H1 (cell line): ENCODE measurements around the gene MACC1. TPM values are rescaled to one million over a fixed set of nuclear protein-coding genes. Genes with fewer than 3 reads are reported as not detected.

ENCODE experiments used
- CTCF ChIA-PET: fragments of 300-600 bp; sonication (Branson Sonifier 250); formaldehyde crosslinking; loops from one replicate; lab custom pipeline; 2021; ENCODE audit not compliant: partially characterized antibody; lab: Charles Lee
- POLR2A ChIA-PET: fragments of 300-600 bp; sonication (Branson Sonifier 250); formaldehyde crosslinking; loops from one replicate; lab custom pipeline; 2021; ENCODE audit warnings: inconsistent platforms; ENCODE audit not compliant: partially characterized antibody; lab: Charles Lee
- DNase-seq, 2 experiments: peaks; one replicate each; pipeline versions ENCODE4 v3.0.0 to v3.0.0-alpha.2; 2010 to 2022; ENCODE audit warnings: low spot score in 2 of 2, low read depth in 1 of 2, mixed read lengths in 1 of 2
- FAIRE-seq: peaks from 2 replicates; lab custom pipeline; 2011; peaks lifted over from hg19 to GRCh38; lab: Jason Lieb, UNC
- H2AFZ ChIP-seq: 2 replicates; pipeline ENCODE4 v1.8.1; 2012; ENCODE audit warnings: low read length, inconsistent platforms
- H2AK5ac ChIP-seq: 2 replicates; pipeline ENCODE4 v1.6.1; 2013; ENCODE audit warnings: low read depth, low read length
- H2BK120ac ChIP-seq: replicated peaks from 2 replicates; pipeline ENCODE3; 2013; ENCODE audit warnings: low read depth, low read length, inconsistent platforms
- H2BK12ac ChIP-seq: 2 replicates; pipeline ENCODE4 v1.6.1; 2013; ENCODE audit warnings: low read depth, low read length
- H2BK15ac ChIP-seq: 2 replicates; pipeline ENCODE4 v1.6.1; 2013; ENCODE audit warnings: low read length
- H2BK20ac ChIP-seq: 2 replicates; pipeline ENCODE4 v1.6.1; 2013; ENCODE audit warnings: low read length
- H2BK5ac ChIP-seq: 2 replicates; pipeline ENCODE4 v1.6.1; 2013; ENCODE audit warnings: low read depth, low read length
- H3K14ac ChIP-seq: 2 replicates; pipeline ENCODE4 v1.6.1; 2013; ENCODE audit warnings: inconsistent platforms; ENCODE audit not compliant: insufficient read length
- H3K18ac ChIP-seq: 2 replicates; pipeline ENCODE4 v1.6.1; 2013; ENCODE audit warnings: low read length; ENCODE audit errors: extremely low read depth
- H3K23ac ChIP-seq: 2 replicates; pipeline ENCODE4 v1.6.1; 2013; ENCODE audit warnings: inconsistent platforms; ENCODE audit not compliant: insufficient read length
- H3K23me2 ChIP-seq: 2 replicates; pipeline ENCODE4 v1.6.1; 2013; ENCODE audit warnings: low read depth, low read length
- H3K27ac ChIP-seq: 2 replicates; pipeline ENCODE4 v1.6.1; 2011; ENCODE audit warnings: low read depth, low read length, inconsistent platforms
- H3K27me3 ChIP-seq, 4 experiments: replicated peaks in 1 of 4; 1 replicate in 1 of 4; 2 replicates in 3 of 4; pipeline versions ENCODE4 v1.6.1 to v1.8.1; 2011 to 2013; ENCODE audit warnings: low read length in 3 of 4, mild to moderate bottlenecking in 3 of 4, inconsistent platforms in 2 of 4, mixed read lengths in 2 of 4, moderate library complexity in 1 of 4; ENCODE audit not compliant: control insufficient read depth in 3 of 4, insufficient read depth in 3 of 4; ENCODE audit errors: extremely low read depth in 1 of 4
- H3K36me3 ChIP-seq, 4 experiments: 2 replicates each; pipeline versions ENCODE4 v1.6.1 to v1.8.1; 2011 to 2013; ENCODE audit warnings: mild to moderate bottlenecking in 4 of 4, low read length in 3 of 4, moderate library complexity in 2 of 4, control low read depth in 1 of 4, inconsistent platforms in 1 of 4; ENCODE audit not compliant: insufficient read depth in 4 of 4, control insufficient read depth in 2 of 4
- H3K4ac ChIP-seq: replicated peaks from 2 replicates; pipeline ENCODE3; 2013; ENCODE audit warnings: low read length, low read depth, mixed read lengths, inconsistent platforms; ENCODE audit not compliant: insufficient read length
- H3K4me1 ChIP-seq, 4 experiments: replicated peaks in 1 of 4; 1 replicate in 1 of 4; 2 replicates in 3 of 4; pipeline versions ENCODE4 v1.6.1 to v1.8.1; 2011 to 2013; ENCODE audit warnings: low read length in 3 of 4, inconsistent platforms in 2 of 4, mixed read lengths in 1 of 4; ENCODE audit not compliant: insufficient read depth in 4 of 4, control insufficient read depth in 3 of 4
- H3K4me2 ChIP-seq, 2 experiments: 2 replicates each; pipeline versions ENCODE4 v1.6.1 to v1.8.1; 2011 to 2013; ENCODE audit warnings: low read depth in 2 of 2, low read length in 2 of 2, control low read depth in 1 of 2, inconsistent platforms in 1 of 2, mild to moderate bottlenecking in 1 of 2; ENCODE audit not compliant: insufficient read depth in 1 of 2
- H3K4me3 ChIP-seq, 4 experiments: fragments of 200-600, 300-600 bp in 1 of 4; sonication (generic), shearing (Covaris generic), sonication (Bioruptor Twin) in 1 of 4; 2 replicates each; pipeline versions ENCODE4 v1.5.1 to v1.8.1; 2011 to 2016; ENCODE audit warnings: low read length in 4 of 4, low read depth in 3 of 4, control low read depth in 2 of 4, inconsistent platforms in 2 of 4, mild to moderate bottlenecking in 2 of 4, mixed read lengths in 1 of 4, moderate library complexity in 1 of 4; ENCODE audit not compliant: insufficient read depth in 2 of 4; ENCODE audit errors: extremely low read depth in 1 of 4
- H3K56ac ChIP-seq: replicated peaks from 2 replicates; pipeline ENCODE3; 2013; ENCODE audit warnings: low read depth, mild to moderate bottlenecking, mixed read lengths, low read length, inconsistent platforms; ENCODE audit not compliant: insufficient read length
- H3K79me1 ChIP-seq: 2 replicates; pipeline ENCODE4 v1.6.1; 2013; ENCODE audit warnings: low read depth, low read length, control low read depth
- H3K79me2 ChIP-seq, 2 experiments: 2 replicates each; pipeline versions ENCODE4 v1.6.1 to v1.8.1; 2012 to 2013; ENCODE audit warnings: low read length in 2 of 2, mild to moderate bottlenecking in 2 of 2, inconsistent platforms in 1 of 2; ENCODE audit not compliant: insufficient read depth in 2 of 2, control insufficient read depth in 1 of 2
- H3K9ac ChIP-seq, 4 experiments: replicated peaks in 1 of 4; 1 replicate in 1 of 4; 2 replicates in 3 of 4; pipeline versions ENCODE4 v1.6.1 to v1.8.1; 2011 to 2013; ENCODE audit warnings: low read depth in 3 of 4, low read length in 3 of 4, control low read depth in 2 of 4, mild to moderate bottlenecking in 2 of 4, moderate library complexity in 2 of 4, inconsistent platforms in 1 of 4; ENCODE audit errors: extremely low read depth in 1 of 4
- H3K9me3 ChIP-seq, 2 experiments: 2 replicates each; pipeline versions ENCODE4 v1.6.1 to v1.8.1; 2012 to 2013; ENCODE audit warnings: mild to moderate bottlenecking in 2 of 2, moderate library complexity in 2 of 2, control low read depth in 1 of 2, inconsistent platforms in 1 of 2, low read depth in 1 of 2, low read length in 1 of 2, mixed read lengths in 1 of 2; ENCODE audit not compliant: insufficient read depth in 2 of 2
- H4K20me1 ChIP-seq, 2 experiments: replicated peaks in 1 of 2; 2 replicates each; pipeline versions ENCODE3 to v1.8.1; 2011 to 2013; ENCODE audit warnings: inconsistent platforms in 2 of 2, low read length in 2 of 2, mild to moderate bottlenecking in 1 of 2; ENCODE audit not compliant: insufficient read depth in 2 of 2, control insufficient read depth in 1 of 2
- H4K5ac ChIP-seq: 2 replicates; pipeline ENCODE4 v1.6.1; 2013; ENCODE audit warnings: low read length, low read depth, mixed read lengths, inconsistent platforms; ENCODE audit not compliant: insufficient read length
- H4K8ac ChIP-seq: 2 replicates; pipeline ENCODE4 v1.8.0; 2013; ENCODE audit warnings: mild to moderate bottlenecking, moderate library complexity, low read length, inconsistent platforms; ENCODE audit not compliant: insufficient read depth; ENCODE audit errors: extremely low read depth
- H4K91ac ChIP-seq: replicated peaks from 2 replicates; pipeline ENCODE3; 2013; ENCODE audit warnings: low read length, mixed read lengths, inconsistent platforms; ENCODE audit not compliant: insufficient read length
- YY1 ChIP-seq: IDR thresholded peaks from 2 replicates; pipeline ENCODE4 v1.6.1; 2011; ENCODE audit warnings: low read depth, mild to moderate bottlenecking, low read length
- WGBS, 2 experiments: shearing (Covaris generic) in 1 of 2; methylation state at CpG; one replicate each; pipeline versions ENCODE4 v1.1.6 to v1.1.7; 2013 to 2015; ENCODE audit warnings: low lambda C conversion rate in 2 of 2, mixed read lengths in 2 of 2, inconsistent platforms in 1 of 2, low coverage in 1 of 2, missing lambda C conversion rate in 1 of 2; ENCODE audit not compliant: insufficient replicate concordance in 2 of 2, insufficient coverage in 1 of 2, insufficient read length in 1 of 2; ENCODE audit errors: extremely low coverage in 1 of 2, missing lambda C conversion rate in 1 of 2; 5-methylcytosine and 5-hydroxymethylcytosine counted together
- polyA plus RNA-seq, 7 experiments: library from polyadenylated mRNA; depleted of rRNA in 3 of 7; stranded (reverse) in 5 of 7; unstranded in 2 of 7; fragments of >200 nt in 5 of 7; fragments of 200-250 nt in 2 of 7; gene quantifications; 1 replicate in 5 of 7; 2 replicates in 1 of 7; 4 replicates in 1 of 7; pipeline versions ENCODE4 v1.2.1 to v1.2.3, GENCODE V29; 2011 to 2013; ENCODE audit warnings: missing spikeins in 2 of 7, mixed read lengths in 2 of 7
- total RNA-seq: library from RNA; stranded (reverse); fragmentation: NEBNext Ultra II Directional; extraction: Animal tissue kit (Norgen Biotek cat#: 25700); gene quantifications from 2 replicates; pipeline ENCODE4 v1.2.1, GENCODE V29; 2021

Gene MACC1
- total and polyA plus RNA-seq, 2 of the 8 experiments (the other 6 are each of a cell fraction or from before 2014, with no cell fraction given): 2.0 to 17.2 TPM

DNA sequence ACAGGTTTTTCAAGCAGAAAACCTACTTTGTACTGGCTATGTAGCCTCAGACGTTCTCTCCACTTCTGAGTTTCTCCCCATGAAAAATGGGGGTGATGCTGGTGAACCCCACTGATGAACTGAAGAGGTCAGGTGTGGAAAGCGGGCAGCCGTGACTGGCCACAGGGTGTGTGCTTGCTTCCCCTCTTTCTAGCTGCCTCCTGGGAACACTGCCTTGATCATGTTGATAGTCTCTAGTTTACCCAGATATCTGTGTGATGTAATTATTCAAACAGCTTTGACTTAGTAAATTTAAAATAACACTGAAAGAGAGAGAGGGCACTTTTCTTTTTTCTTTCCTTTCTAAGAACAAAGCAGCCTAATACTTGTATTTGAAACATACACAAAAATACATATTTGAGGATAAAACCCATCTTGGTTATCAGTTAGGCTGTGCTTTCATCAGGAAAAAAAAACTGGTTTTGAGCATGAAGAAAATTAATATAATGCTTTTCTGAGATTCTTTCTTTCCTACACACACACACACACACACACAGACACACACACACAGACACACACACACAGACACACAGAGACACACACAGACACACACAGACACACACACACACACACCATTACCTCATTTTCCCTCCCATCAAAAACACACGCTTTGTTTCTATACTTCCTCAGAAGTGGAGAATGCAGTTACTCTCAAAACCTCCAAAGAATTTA is 76.7 kb downstream of the MACC1 start:
- DNase-seq (no peak), FAIRE-seq (peak; percentile 7)
- Histone ChIP-seq H3K23me2 (peaks cover 1% of the 10 kb centered on the region; the same call in 1 of the 2 replicates), H2AFZ (no peak overlapping the region), H4K8ac (no peak overlapping the region), H4K91ac (no peak overlapping the region), H4K5ac (no peak overlapping the region), H2BK15ac (no peak overlapping the region), H3K36me3 (no peaks in the 10 kb centered on the region; a peak in 1 of 8 replicates), H3K4me3 (no peak overlapping the region), H3K79me1 (no peaks in the 10 kb centered on the region; the same call in 1 of the 2 replicates), H3K4me2 (no peak overlapping the region), H3K27ac (no peak overlapping the region), H3K56ac (no peak overlapping the region), H4K20me1 (no peaks in the 10 kb centered on the region), H3K14ac (no peak overlapping the region), H2AK5ac (no peak overlapping the region), H3K9ac (no peak overlapping the region), H3K9me3 (no peaks in the 10 kb centered on the region), H3K27me3 (no peaks in the 10 kb centered on the region), H3K23ac (no peak overlapping the region), H3K79me2 (no peaks in the 10 kb centered on the region), H2BK12ac (no peak overlapping the region), H2BK5ac (no peak overlapping the region), H3K4ac (no peak overlapping the region), H3K4me1 (peaks cover 0 to 3% (median 0%) of the 10 kb centered on the region in 4 experiments; a peak in 1 of 7 replicates), H3K18ac (no peak overlapping the region), H2BK120ac (no peak overlapping the region), H2BK20ac (no peak overlapping the region)
- 81% methylated on average over 4 of the region's 4 CpGs; no CpG with 5 or more reads in 1 of the 2 experiments for WGBS, 2 experiments
- CTCF ChIA-PET: no interaction called here
- POLR2A ChIA-PET: interaction anchor here (0.8 to 1.1 kb wide), 3 partner anchors 13 to 156 kb away, joined by 3 to 4 read pairs (median 4); no protein-coding TSS in a partner anchor
- TF ChIP-seq YY1: no peak
